ENCODE data around the gene NAV2.

DNA sequence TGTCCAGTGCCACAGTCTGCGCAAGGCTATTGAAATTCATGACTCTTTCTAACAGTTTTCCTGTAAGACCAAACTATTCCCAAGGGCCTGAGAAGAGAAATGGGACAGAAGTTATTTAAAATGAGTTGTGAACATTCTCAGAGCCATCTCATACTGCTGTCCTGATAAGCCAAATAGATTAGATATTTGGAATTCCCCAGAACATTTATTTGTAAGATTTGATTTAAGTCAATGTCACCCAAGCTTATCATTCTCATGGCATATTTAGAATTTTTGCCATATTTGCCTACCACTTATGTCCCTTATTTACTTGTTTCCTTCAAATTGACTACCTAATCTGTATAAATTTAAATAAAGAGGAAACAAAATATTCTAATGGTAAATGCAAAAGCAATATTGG is 82.4 kb downstream of the NAV2 start:
- TF ChIP-seq, protein P1, sequence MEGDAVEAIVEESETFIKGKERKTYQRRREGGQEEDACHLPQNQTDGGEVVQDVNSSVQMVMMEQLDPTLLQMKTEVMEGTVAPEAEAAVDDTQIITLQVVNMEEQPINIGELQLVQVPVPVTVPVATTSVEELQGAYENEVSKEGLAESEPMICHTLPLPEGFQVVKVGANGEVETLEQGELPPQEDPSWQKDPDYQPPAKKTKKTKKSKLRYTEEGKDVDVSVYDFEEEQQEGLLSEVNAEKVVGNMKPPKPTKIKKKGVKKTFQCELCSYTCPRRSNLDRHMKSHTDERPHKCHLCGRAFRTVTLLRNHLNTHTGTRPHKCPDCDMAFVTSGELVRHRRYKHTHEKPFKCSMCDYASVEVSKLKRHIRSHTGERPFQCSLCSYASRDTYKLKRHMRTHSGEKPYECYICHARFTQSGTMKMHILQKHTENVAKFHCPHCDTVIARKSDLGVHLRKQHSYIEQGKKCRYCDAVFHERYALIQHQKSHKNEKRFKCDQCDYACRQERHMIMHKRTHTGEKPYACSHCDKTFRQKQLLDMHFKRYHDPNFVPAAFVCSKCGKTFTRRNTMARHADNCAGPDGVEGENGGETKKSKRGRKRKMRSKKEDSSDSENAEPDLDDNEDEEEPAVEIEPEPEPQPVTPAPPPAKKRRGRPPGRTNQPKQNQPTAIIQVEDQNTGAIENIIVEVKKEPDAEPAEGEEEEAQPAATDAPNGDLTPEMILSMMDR (IDR thresholded peaks at IDR 0.05), result no peak
- no peak for TF ChIP-seq EZH2 (IDR thresholded peaks at IDR 0.05)

Measured in neural progenitor cell (in vitro differentiated cells).